Cardiac muscle cell (in vitro differentiated cells and primary cell): Measurements from ENCODE around the gene ORC3. TPM values are rescaled to one million over a fixed set of nuclear protein-coding genes. Genes with fewer than 3 reads are reported as not detected.
A peak's percentile ranks its signal among the peaks of the same experiment; 100 is the strongest.

Source experiments
- DNase-seq, 2 donors: peaks; one replicate each; pipeline versions ENCODE4 v3.0.0 to v3.0.0-alpha.2; 2010 to 2017; ENCODE audit warnings: low read depth in 1 of 2, low spot score in 1 of 2
- H3K27ac ChIP-seq: fragments of 200-600 bp; sonication (generic); 2 replicates; pipeline ENCODE4 v1.5.1; 2016
- H3K27me3 ChIP-seq: fragments of 200-600 bp; sonication (generic); 2 replicates; pipeline ENCODE4 v1.6.0; 2016; ENCODE audit warnings: control low read depth
- H3K36me3 ChIP-seq: fragments of 200-600 bp; sonication (generic); 2 replicates; pipeline ENCODE4 v1.5.1; 2016; ENCODE audit warnings: control low read depth
- H3K4me1 ChIP-seq: fragments of 200-600 bp; sonication (generic); 2 replicates; pipeline ENCODE4 v1.8.1; 2017; ENCODE audit warnings: low read depth, mild to moderate bottlenecking, mixed run types
- H3K4me3 ChIP-seq: fragments of 200-600 bp; sonication (generic); 2 replicates; pipeline ENCODE4 v1.5.1; 2016; ENCODE audit warnings: mild to moderate bottlenecking
- H3K9me3 ChIP-seq: fragments of 200-600 bp; sonication (generic); 2 replicates; pipeline ENCODE4 v1.5.1; 2017; ENCODE audit warnings: low read depth, mild to moderate bottlenecking, control low read depth
- polyA plus RNA-seq: library from polyadenylated mRNA; unstranded; fragments of >200 nt; fragmentation: Nextera tagmentation; extraction: Ambion mirVana; gene quantifications from 2 replicates; pipeline ENCODE4 v1.2.1, GENCODE V29; 2016
- total RNA-seq: library from RNA; depleted of rRNA; stranded (reverse); fragments of >200 nt; gene quantifications from 2 replicates; pipeline ENCODE4 v1.2.3, GENCODE V29; 2016
- TF ChIP-seq, protein P1 (sequence below): IDR thresholded peaks from 2 replicates; pipeline ENCODE4 v1.5.1; 2012; ENCODE audit warnings: low read depth, mild to moderate bottlenecking, low read length

Gene ORC3
- total and polyA plus RNA-seq, 2 experiments from 2014 or later: 21.5 to 40.8 TPM

DNA sequence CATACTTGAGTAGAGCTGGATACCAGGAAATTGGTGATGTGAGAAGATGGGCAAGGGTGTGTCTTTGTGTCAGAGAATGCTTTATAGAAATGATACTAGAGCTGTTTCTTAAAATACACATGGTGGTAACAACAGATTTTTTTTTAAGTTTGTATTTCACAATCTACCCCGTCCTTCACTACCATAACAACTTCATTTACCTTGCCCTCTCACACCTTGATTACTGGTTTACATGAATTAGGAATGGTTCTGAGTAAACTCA, 45.5 kb upstream of the ORC3 start:
- H3K27me3 ChIP-seq: no peaks in the 10 kb centered on the region
- H3K27ac ChIP-seq: no peak overlapping the region
- no peak overlapping the region for H3K4me3 ChIP-seq
- TF ChIP-seq, protein P1, sequence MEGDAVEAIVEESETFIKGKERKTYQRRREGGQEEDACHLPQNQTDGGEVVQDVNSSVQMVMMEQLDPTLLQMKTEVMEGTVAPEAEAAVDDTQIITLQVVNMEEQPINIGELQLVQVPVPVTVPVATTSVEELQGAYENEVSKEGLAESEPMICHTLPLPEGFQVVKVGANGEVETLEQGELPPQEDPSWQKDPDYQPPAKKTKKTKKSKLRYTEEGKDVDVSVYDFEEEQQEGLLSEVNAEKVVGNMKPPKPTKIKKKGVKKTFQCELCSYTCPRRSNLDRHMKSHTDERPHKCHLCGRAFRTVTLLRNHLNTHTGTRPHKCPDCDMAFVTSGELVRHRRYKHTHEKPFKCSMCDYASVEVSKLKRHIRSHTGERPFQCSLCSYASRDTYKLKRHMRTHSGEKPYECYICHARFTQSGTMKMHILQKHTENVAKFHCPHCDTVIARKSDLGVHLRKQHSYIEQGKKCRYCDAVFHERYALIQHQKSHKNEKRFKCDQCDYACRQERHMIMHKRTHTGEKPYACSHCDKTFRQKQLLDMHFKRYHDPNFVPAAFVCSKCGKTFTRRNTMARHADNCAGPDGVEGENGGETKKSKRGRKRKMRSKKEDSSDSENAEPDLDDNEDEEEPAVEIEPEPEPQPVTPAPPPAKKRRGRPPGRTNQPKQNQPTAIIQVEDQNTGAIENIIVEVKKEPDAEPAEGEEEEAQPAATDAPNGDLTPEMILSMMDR: no peak
- no peaks in the 10 kb centered on the region for H3K9me3 ChIP-seq
- DNase-seq: no peak
- H3K4me1 ChIP-seq: no peaks in the 10 kb centered on the region
- H3K36me3 ChIP-seq: peaks cover 16% of the 10 kb centered on the region

DNA sequence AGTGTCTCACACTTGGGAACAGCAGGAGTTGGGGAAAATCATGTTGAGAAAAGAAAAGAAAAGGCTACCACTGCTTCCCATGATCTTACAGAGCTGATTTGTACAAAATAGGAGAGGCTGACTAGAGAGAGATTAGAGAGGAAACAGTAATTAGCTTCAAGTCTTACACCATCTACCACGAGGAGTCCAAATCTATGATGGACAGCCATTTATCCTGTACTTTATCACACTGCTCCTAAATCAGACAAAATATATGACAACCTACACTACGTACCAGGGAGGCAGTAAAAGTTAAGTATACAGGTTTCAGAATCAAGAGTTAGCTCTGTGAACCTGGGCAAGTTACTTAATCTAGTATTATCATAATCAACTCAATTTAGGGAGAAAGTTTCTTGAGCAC, 38.1 kb upstream of the ORC3 start:
- TF ChIP-seq, protein P1: no peak
- Histone ChIP-seq H3K27ac (no peak overlapping the region), H3K4me1 (no peaks in the 10 kb centered on the region), H3K27me3 (no peaks in the 10 kb centered on the region), H3K4me3 (no peak overlapping the region), H3K9me3 (no peaks in the 10 kb centered on the region), H3K36me3 (peaks cover 21% of the 10 kb centered on the region)
- DNase-seq: no peak

DNA sequence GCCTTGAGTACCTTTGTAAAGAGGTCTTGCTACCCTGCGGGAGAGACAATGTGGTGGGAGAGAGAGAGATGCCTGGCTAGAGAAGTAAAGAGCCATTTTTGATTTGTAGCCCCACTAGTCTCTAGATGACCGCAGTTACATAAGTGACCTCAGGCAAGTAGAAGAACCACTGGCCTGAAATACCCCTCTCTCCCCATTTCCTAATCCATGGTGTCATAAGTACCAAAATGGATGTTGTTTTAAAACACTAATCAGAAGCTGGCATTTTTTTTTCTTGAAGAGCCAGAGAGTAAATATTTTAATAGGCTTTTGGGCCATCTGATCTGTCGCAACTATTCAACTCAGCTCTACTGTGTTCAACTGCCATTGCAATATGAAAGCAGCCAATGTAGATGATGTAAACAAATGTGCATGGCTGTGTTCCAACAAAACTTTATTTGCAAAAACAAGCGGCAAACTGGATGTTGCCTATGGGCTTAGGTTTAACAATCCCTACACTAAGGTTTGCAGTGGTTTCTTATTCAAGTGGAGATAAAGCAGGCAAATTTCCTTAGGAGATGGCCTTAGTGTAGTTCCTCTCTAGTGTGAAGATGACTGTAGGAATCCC, 36.7 kb upstream of the ORC3 start:
- Histone ChIP-seq H3K27me3 (no peaks in the 10 kb centered on the region), H3K4me1 (no peaks in the 10 kb centered on the region), H3K4me3 (no peak overlapping the region), H3K36me3 (peaks cover 21% of the 10 kb centered on the region), H3K9me3 (no peaks in the 10 kb centered on the region), H3K27ac (no peak overlapping the region)
- TF ChIP-seq, protein P1: no peak
- no peak for DNase-seq

DNA sequence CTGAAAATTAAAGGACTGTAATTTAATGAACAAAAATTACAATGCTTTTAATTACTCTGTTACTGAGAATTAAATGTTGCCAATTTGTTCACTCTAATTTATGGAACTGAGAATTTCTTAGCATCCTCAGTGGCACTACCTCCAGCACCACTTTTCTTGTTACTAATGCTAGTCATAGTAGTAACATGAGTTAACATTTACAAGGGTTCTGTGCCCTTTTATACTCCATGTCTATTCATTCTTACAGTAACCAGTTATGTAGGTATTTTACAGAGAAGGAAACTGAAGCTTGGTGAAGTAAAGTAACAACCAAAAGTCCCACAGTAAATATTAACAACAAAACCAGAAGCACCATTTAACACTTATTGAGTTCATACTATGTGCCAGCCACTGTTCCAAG, 34.4 kb upstream of the ORC3 start:
- no peak for DNase-seq
- no peaks in the 10 kb centered on the region for H3K4me1 ChIP-seq
- H3K9me3 ChIP-seq: no peaks in the 10 kb centered on the region
- no peak overlapping the region for H3K27ac ChIP-seq
- TF ChIP-seq, protein P1: no peak
- H3K27me3 ChIP-seq: no peaks in the 10 kb centered on the region
- H3K36me3 ChIP-seq: peaks cover 23% of the 10 kb centered on the region
- no peak overlapping the region for H3K4me3 ChIP-seq

DNA sequence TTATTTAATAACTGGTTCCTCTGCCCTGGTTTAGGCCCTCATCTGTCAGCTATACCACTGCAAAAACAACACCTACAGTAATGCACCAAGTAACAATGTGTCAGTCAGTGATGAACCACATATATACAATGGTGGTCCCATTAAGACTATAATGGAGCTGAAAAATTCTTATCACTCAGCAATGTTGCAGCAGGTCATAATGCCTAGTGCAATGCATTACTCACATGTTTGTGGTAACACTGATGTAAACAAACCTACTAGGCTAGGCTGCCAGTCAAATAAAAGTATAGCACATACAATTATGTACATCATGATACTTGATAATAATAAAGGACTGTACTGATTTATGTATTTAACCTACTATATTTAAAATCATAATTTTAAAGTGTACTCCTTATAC, 31.5 kb upstream of the ORC3 start:
- Histone ChIP-seq H3K36me3 (peaks cover 33% of the 10 kb centered on the region), H3K27me3 (no peaks in the 10 kb centered on the region), H3K27ac (no peak overlapping the region), H3K4me3 (no peak overlapping the region), H3K4me1 (no peaks in the 10 kb centered on the region), H3K9me3 (no peaks in the 10 kb centered on the region)
- TF ChIP-seq, protein P1: no peak
- DNase-seq: no peak

DNA sequence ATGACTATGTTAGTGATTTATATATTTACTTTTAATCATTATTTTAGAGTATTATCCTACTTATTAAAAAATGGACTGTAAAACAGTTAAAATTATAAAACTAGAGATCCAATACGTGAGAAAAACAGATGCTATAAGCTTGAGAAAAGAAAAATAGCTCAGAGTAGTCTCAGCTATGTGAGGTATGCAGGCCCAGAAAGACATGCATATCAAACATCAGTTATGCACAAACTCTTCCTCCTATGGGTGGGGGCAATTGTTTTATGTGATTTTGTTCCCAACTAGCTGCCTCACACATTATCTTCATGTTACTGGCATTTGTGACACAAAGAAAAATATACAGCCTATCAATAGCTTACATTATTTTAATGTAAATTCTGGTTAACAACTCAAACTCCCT, 28.9 kb upstream of the ORC3 start:
- Histone ChIP-seq H3K27me3 (no peaks in the 10 kb centered on the region), H3K36me3 (peaks cover 31% of the 10 kb centered on the region), H3K4me1 (no peaks in the 10 kb centered on the region), H3K4me3 (no peak overlapping the region), H3K27ac (peak overlapping the region; percentile 5), H3K9me3 (no peaks in the 10 kb centered on the region)
- no peak for DNase-seq
- TF ChIP-seq, protein P1: no peak
